Fibroblast of lung (primary cell): Measurements from ENCODE around the gene EOGT. TPM values are rescaled to one million over a fixed set of nuclear protein-coding genes. Genes with fewer than 3 reads are reported as not detected.

Experiments
- DNase-seq, 2 donors: peaks; one replicate each; pipeline versions ENCODE4 v3.0.0 to v3.0.0-alpha.2; 2010; ENCODE audit warnings: low read depth in 2 of 2
- H2AFZ ChIP-seq: 2 replicates; pipeline ENCODE4 v1.5.1; 2012; ENCODE audit warnings: low read length, control low read depth, inconsistent platforms
- H3K27ac ChIP-seq: 2 replicates; pipeline ENCODE4 v1.5.1; 2011; ENCODE audit warnings: low read length, control low read depth; ENCODE audit not compliant: insufficient read depth
- H3K27me3 ChIP-seq: 2 replicates; pipeline ENCODE4 v1.5.1; 2011; ENCODE audit warnings: mild to moderate bottlenecking, low read length; ENCODE audit not compliant: control insufficient read depth, insufficient read depth
- H3K36me3 ChIP-seq: 2 replicates; pipeline ENCODE4 v1.5.1; 2011; ENCODE audit warnings: low read length; ENCODE audit not compliant: control insufficient read depth, insufficient read depth
- H3K4me1 ChIP-seq: 2 replicates; pipeline ENCODE4 v1.5.1; 2011; ENCODE audit warnings: low read length; ENCODE audit not compliant: control insufficient read depth, insufficient read depth; ENCODE audit errors: extremely low read depth
- H3K4me2 ChIP-seq: 2 replicates; pipeline ENCODE4 v1.5.1; 2011; ENCODE audit warnings: low read length, control low read depth; ENCODE audit not compliant: insufficient read depth; ENCODE audit errors: extremely low read depth
- H3K4me3 ChIP-seq, 4 experiments: fragments of 200-600 bp in 1 of 4; sonication (generic) in 1 of 4; replicated peaks in 1 of 4; 2 replicates each; pipeline ENCODE4 v1.5.1; 2011 to 2016; ENCODE audit warnings: low read length in 4 of 4, low read depth in 3 of 4, mild to moderate bottlenecking in 3 of 4, control low read depth in 2 of 4, inconsistent platforms in 1 of 4, mixed read lengths in 1 of 4; ENCODE audit not compliant: insufficient read depth in 1 of 4; ENCODE audit errors: control extremely low read depth in 1 of 4
- H3K79me2 ChIP-seq: 2 replicates; pipeline ENCODE4 v1.5.1; 2012; ENCODE audit warnings: mild to moderate bottlenecking, low read length, inconsistent platforms; ENCODE audit not compliant: control insufficient read depth, insufficient read depth
- H3K9ac ChIP-seq: 2 replicates; pipeline ENCODE4 v1.5.1; 2011; ENCODE audit warnings: mild to moderate bottlenecking, low read length, control low read depth; ENCODE audit not compliant: insufficient read depth
- H3K9me3 ChIP-seq: 2 replicates; pipeline ENCODE4 v1.5.1; 2012; ENCODE audit warnings: low read depth, low read length; ENCODE audit not compliant: control insufficient read depth, insufficient read depth
- H4K20me1 ChIP-seq: 2 replicates; pipeline ENCODE4 v1.5.1; 2011; ENCODE audit warnings: low read length; ENCODE audit not compliant: control insufficient read depth, insufficient read depth; ENCODE audit errors: extremely low read depth
- CTCF ChIP-seq, 2 donors: IDR thresholded peaks in 1 of 2; conservative IDR thresholded peaks in 1 of 2; 1 replicate in 1 of 2; 2 replicates in 1 of 2; pipeline ENCODE4 v1.5.1; 2011 to 2012; ENCODE audit warnings: low read length in 2 of 2, control low read depth in 1 of 2, inconsistent platforms in 1 of 2, low read depth in 1 of 2, mild to moderate bottlenecking in 1 of 2
- EZH2 ChIP-seq: IDR thresholded peaks from 2 replicates; pipeline ENCODE4 v1.5.1; 2012; ENCODE audit warnings: low read length, control low read depth, mild to moderate bottlenecking; ENCODE audit errors: missing control alignments
- polyA minus RNA-seq: library from RNA; depleted of rRNA, polyadenylated mRNA; stranded (reverse); fragments of >200 nt; gene quantifications from 2 replicates; pipeline ENCODE4 v1.2.3, GENCODE V29; 2011; ENCODE audit warnings: low replicate concordance
- polyA plus RNA-seq, 2 donors: library from polyadenylated mRNA; depleted of rRNA in 1 of 2; stranded (reverse) in 1 of 2; unstranded in 1 of 2; fragments of >200 nt; gene quantifications; 2 replicates each; pipeline ENCODE4 v1.2.1, GENCODE V29; 2011 to 2012; ENCODE audit warnings: missing spikeins in 1 of 2
- total RNA-seq: library from RNA; depleted of rRNA; stranded (reverse); fragments of >200 nt; gene quantifications from 2 replicates; pipeline ENCODE4 v1.2.1, GENCODE V29; 2014

EOGT gene
- 44.2 and 50.9 TPM in 2 replicates for total RNA-seq
- 28.0 and 30.6 TPM in 2 replicates for polyA plus RNA-seq
- polyA plus RNA-seq (2012), result 23.4 and 24.9 TPM in 2 replicates
- 11.1 and 11.2 TPM in 2 replicates for polyA minus RNA-seq

- peak within 1 kb of the TSS; percentile 94 for H3K4me2 ChIP-seq
- TF ChIP-seq CTCF (conservative IDR thresholded peaks at IDR 0.05 in 1 of 2, IDR thresholded peaks at IDR 0.05 in 1 of 2; ENCODE audit: low read depth in 1 of 2, low read length in 2 of 2) (peak; percentile 34 to 45), EZH2 (no peak)
- H3K4me3 ChIP-seq, result peak within 1 kb of the TSS; percentile 34 to 78 (median 66)
- H3K27ac ChIP-seq, result peak within 1 kb of the TSS; percentile 95
- no peaks in the 10 kb centered on the region for H4K20me1 ChIP-seq
- no peaks in the 10 kb centered on the region for H3K27me3 ChIP-seq
- peaks cover 4% of the 10 kb centered on the region for H3K36me3 ChIP-seq
- peak within 1 kb of the TSS; percentile 96 for H3K9ac ChIP-seq
- DNase-seq, result peak; percentile 87 to 88
- H3K79me2 ChIP-seq, result no peaks in the 10 kb centered on the region
- H3K4me1 ChIP-seq, result peaks cover 13% of the 10 kb centered on the region
- peak within 1 kb of the TSS; percentile 10 for H2AFZ ChIP-seq
- H3K9me3 ChIP-seq, result no peaks in the 10 kb centered on the region
Observed at GRCh38 chr3:69013253-69014021, at the start of gene EOGT. Gene EOGT, minus strand, starts transcription at chr3:69013684. Its CDS starts 3,838 bp downstream, at chr3:69009846.

GRCh38 chr3:69059688-69060087 lies 46.2 kb upstream of the EOGT start:
- Histone ChIP-seq H3K9me3 (no peaks in the 10 kb centered on the region), H3K79me2 (no peaks in the 10 kb centered on the region), H4K20me1 (no peaks in the 10 kb centered on the region), H3K4me3 (no peak overlapping the region), H3K4me1 (no peaks in the 10 kb centered on the region), H3K27me3 (no peaks in the 10 kb centered on the region), H3K27ac (no peak overlapping the region), H3K4me2 (no peak overlapping the region), H2AFZ (no peak overlapping the region), H3K9ac (no peak overlapping the region), H3K36me3 (peaks cover 5% of the 10 kb centered on the region)
- TF ChIP-seq CTCF (conservative IDR thresholded peaks at IDR 0.05 in 1 of 2, IDR thresholded peaks at IDR 0.05 in 1 of 2; ENCODE audit: low read depth in 1 of 2, low read length in 2 of 2) (no peak), EZH2 (no peak)
- no peak for DNase-seq

GRCh38 chr3:69058947-69059224 lies 45.4 kb upstream of the EOGT start:
- no peak overlapping the region for H3K9ac ChIP-seq
- no peak for DNase-seq
- TF ChIP-seq CTCF (conservative IDR thresholded peaks at IDR 0.05 in 1 of 2, IDR thresholded peaks at IDR 0.05 in 1 of 2; ENCODE audit: low read depth in 1 of 2, low read length in 2 of 2) (no peak), EZH2 (no peak)
- no peak overlapping the region for H3K4me3 ChIP-seq
- no peaks in the 10 kb centered on the region for H3K9me3 ChIP-seq
- H4K20me1 ChIP-seq, result no peaks in the 10 kb centered on the region
- no peaks in the 10 kb centered on the region for H3K4me1 ChIP-seq
- H3K27me3 ChIP-seq, result no peaks in the 10 kb centered on the region
- no peak overlapping the region for H3K4me2 ChIP-seq
- peaks cover 5% of the 10 kb centered on the region for H3K36me3 ChIP-seq
- no peak overlapping the region for H2AFZ ChIP-seq
- H3K79me2 ChIP-seq, result no peaks in the 10 kb centered on the region
- no peak overlapping the region for H3K27ac ChIP-seq
